ENCODE measurements around the gene PRR12.
A peak's percentile ranks its signal among the peaks of the same experiment; 100 is the strongest.

The PRR12 gene

DNA sequence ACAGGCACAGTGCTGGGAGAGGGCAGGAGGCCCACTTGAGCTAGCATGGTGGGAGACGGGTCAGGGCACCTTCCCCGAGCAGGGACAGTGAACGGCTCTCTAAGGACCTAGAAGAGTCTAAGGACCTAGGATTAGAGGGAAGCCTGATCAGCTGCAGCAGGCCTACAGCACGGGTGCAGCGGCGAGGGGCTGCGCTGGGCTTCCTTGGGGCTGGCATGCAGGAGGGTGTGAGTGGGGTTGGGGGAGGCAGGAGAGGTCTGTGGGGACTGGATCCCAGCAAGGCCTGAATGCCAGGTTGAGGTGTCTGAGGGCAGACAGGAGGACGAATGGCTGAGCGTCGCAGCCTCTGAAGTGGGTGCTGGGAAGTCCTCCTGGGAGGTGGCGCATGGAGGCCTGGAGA is 54.6 kb downstream of the PRR12 start:
- no peak overlapping the region for H3K4me3 ChIP-seq (ENCODE audit: low read length)
- peaks cover 44% of the 10 kb centered on the region for H3K36me3 ChIP-seq (ENCODE audit: insufficient read depth, low read depth, low read length)
- no peaks in the 10 kb centered on the region for H3K27me3 ChIP-seq (ENCODE audit: insufficient read depth, low read length)
- H3K9ac ChIP-seq (ENCODE audit: low read depth, low read length), result no peak overlapping the region
- H3K4me1 ChIP-seq (ENCODE audit: insufficient read depth, low read length), result peaks cover 12% of the 10 kb centered on the region
- no peaks in the 10 kb centered on the region for H3K9me3 ChIP-seq (ENCODE audit: insufficient read depth, low read depth, low read length)
- H3K27ac ChIP-seq (ENCODE audit: low read length), result no peak overlapping the region

GRCh38 chr19:49645995-49646394 is 55.0 kb downstream of the PRR12 start:
- no peak overlapping the region for H3K27ac ChIP-seq (ENCODE audit: low read length)
- no peak overlapping the region for H3K4me3 ChIP-seq (ENCODE audit: low read length)
- no peaks in the 10 kb centered on the region for H3K9me3 ChIP-seq (ENCODE audit: insufficient read depth, low read depth, low read length)
- H3K36me3 ChIP-seq (ENCODE audit: insufficient read depth, low read depth, low read length), result peaks cover 44% of the 10 kb centered on the region
- H3K4me1 ChIP-seq (ENCODE audit: insufficient read depth, low read length), result peaks cover 12% of the 10 kb centered on the region
- H3K9ac ChIP-seq (ENCODE audit: low read depth, low read length), result no peak overlapping the region
- H3K27me3 ChIP-seq (ENCODE audit: insufficient read depth, low read length), result no peaks in the 10 kb centered on the region

- H3K4me3 ChIP-seq (ENCODE audit: low read length), result no peak overlapping the region
- H3K27ac ChIP-seq (ENCODE audit: low read length), result no peak overlapping the region
- no peaks in the 10 kb centered on the region for H3K9me3 ChIP-seq (ENCODE audit: insufficient read depth, low read depth, low read length)
- no peak overlapping the region for H3K9ac ChIP-seq (ENCODE audit: low read depth, low read length)
- H3K36me3 ChIP-seq (ENCODE audit: insufficient read depth, low read depth, low read length), result peaks cover 44% of the 10 kb centered on the region
- H3K27me3 ChIP-seq (ENCODE audit: insufficient read depth, low read length), result no peaks in the 10 kb centered on the region
- H3K4me1 ChIP-seq (ENCODE audit: insufficient read depth, low read length), result peaks cover 7% of the 10 kb centered on the region
These were observed 55.6 kb downstream of the PRR12 start for GRCh38 chr19:49646586-49646985.

DNA sequence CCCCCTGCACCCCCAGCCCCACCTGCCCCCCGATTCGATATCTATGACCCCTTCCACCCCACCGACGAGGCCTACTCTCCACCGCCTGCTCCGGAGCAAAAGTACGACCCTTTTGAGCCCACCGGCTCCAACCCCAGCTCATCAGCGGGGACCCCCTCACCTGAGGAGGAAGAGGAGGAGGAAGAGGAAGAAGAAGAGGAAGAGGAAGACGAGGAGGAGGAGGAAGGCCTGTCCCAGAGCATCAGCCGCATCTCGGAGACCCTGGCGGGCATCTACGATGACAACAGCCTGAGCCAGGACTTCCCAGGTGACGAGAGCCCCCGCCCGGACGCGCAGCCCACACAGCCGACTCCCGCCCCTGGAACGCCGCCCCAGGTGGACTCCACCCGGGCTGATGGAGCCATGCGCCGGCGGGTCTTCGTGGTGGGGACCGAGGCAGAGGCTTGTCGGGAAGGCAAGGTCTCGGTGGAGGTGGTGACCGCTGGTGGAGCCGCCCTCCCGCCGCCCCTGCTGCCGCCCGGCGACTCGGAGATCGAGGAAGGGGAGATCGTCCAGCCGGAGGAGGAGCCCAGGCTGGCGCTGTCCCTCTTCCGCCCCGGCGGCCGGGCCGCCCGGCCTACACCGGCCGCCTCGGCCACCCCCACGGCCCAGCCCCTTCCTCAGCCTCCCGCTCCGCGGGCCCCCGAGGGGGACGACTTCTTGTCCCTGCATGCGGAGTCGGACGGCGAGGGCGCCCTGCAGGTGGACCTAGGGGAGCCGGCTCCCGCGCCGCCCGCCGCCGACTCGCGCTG is 60.2 kb downstream of the PRR12 start:
- Histone ChIP-seq H3K36me3 (ENCODE audit: insufficient read depth, low read depth, low read length) (peaks cover 76% of the 10 kb centered on the region), H3K4me1 (ENCODE audit: insufficient read depth, low read length) (no peaks in the 10 kb centered on the region), H3K9me3 (ENCODE audit: insufficient read depth, low read depth, low read length) (no peaks in the 10 kb centered on the region), H3K27ac (ENCODE audit: low read length) (no peak overlapping the region), H3K9ac (ENCODE audit: low read depth, low read length) (no peak overlapping the region), H3K27me3 (ENCODE audit: insufficient read depth, low read length) (no peaks in the 10 kb centered on the region), H3K4me3 (ENCODE audit: low read length) (no peak overlapping the region)

DNA sequence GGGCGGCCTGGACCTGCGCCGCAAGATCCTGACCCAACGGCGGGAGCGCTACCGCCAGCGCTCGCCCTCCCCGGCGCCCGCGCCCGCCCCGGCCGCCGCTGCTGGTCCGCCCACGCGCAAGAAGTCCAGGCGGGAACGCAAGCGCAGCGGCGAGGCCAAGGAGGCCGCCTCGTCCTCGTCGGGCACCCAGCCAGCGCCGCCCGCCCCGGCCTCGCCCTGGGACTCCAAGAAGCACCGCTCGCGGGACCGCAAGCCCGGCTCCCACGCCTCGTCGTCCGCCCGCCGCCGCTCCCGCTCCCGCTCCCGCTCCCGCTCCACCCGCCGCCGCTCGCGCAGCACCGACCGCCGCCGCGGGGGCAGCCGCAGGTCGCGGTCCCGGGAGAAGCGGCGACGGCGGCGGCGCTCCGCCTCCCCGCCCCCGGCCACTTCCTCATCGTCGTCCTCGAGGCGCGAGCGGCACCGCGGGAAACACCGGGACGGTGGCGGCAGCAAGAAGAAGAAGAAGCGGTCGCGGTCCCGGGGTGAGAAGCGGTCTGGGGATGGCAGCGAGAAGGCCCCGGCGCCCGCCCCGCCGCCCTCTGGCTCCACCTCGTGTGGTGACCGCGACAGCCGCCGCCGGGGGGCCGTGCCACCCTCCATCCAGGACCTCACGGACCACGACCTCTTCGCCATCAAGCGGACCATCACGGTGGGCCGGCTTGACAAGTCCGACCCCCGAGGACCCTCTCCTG is 61.0 kb downstream of the PRR12 start:
- Histone ChIP-seq H3K9me3 (ENCODE audit: insufficient read depth, low read depth, low read length) (no peaks in the 10 kb centered on the region), H3K9ac (ENCODE audit: low read depth, low read length) (no peak overlapping the region), H3K27me3 (ENCODE audit: insufficient read depth, low read length) (no peaks in the 10 kb centered on the region), H3K4me3 (ENCODE audit: low read length) (no peak overlapping the region), H3K36me3 (ENCODE audit: insufficient read depth, low read depth, low read length) (peaks cover 77% of the 10 kb centered on the region), H3K27ac (ENCODE audit: low read length) (no peak overlapping the region), H3K4me1 (ENCODE audit: insufficient read depth, low read length) (no peaks in the 10 kb centered on the region)

DNA sequence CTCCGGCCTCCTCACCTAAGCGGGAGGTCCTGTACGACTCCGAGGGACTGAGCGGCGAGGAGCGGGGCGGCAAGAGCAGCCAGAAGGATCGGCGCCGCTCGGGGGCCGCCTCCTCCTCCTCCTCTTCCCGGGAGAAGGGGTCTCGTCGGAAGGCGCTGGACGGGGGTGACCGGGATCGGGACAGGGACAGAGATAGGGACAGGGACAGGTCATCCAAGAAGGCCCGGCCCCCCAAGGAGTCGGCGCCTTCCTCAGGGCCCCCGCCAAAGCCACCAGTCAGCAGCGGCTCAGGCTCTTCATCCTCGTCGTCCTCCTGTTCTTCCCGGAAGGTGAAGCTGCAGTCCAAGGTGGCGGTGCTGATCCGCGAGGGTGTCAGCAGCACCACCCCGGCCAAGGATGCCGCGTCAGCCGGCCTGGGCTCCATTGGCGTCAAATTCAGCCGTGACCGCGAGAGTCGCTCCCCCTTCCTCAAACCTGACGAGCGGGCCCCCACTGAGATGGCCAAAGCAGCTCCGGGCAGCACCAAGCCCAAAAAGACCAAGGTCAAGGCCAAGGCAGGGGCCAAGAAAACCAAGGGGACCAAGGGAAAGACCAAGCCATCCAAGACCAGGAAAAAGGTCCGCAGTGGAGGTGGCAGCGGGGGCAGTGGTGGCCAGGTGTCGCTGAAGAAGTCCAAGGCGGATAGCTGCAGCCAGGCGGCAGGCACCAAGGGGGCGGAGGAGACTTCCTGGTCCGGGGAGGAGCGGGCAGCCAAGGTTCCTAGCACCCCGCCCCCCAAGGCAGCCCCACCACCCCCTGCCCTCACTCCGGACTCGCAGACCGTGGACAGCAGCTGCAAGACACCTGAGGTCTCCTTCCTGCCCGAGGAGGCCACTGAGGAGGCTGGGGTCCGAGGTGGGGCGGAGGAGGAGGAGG is 61.8 kb downstream of the PRR12 start:
- Histone ChIP-seq H3K27ac (ENCODE audit: low read length) (no peak overlapping the region), H3K9ac (ENCODE audit: low read depth, low read length) (no peak overlapping the region), H3K4me1 (ENCODE audit: insufficient read depth, low read length) (no peaks in the 10 kb centered on the region), H3K27me3 (ENCODE audit: insufficient read depth, low read length) (no peaks in the 10 kb centered on the region), H3K36me3 (ENCODE audit: insufficient read depth, low read depth, low read length) (peaks cover 77% of the 10 kb centered on the region), H3K9me3 (ENCODE audit: insufficient read depth, low read depth, low read length) (no peaks in the 10 kb centered on the region), H3K4me3 (ENCODE audit: low read length) (no peak overlapping the region)

- Histone ChIP-seq H3K27me3 (ENCODE audit: insufficient read depth, low read length) (no peaks in the 10 kb centered on the region), H3K9ac (ENCODE audit: low read depth, low read length) (no peak overlapping the region), H3K36me3 (ENCODE audit: insufficient read depth, low read depth, low read length) (peaks cover 78% of the 10 kb centered on the region), H3K9me3 (ENCODE audit: insufficient read depth, low read depth, low read length) (no peaks in the 10 kb centered on the region), H3K27ac (ENCODE audit: low read length) (no peak overlapping the region), H3K4me1 (ENCODE audit: insufficient read depth, low read length) (no peaks in the 10 kb centered on the region), H3K4me3 (ENCODE audit: low read length) (no peak overlapping the region)
These were observed 62.5 kb downstream of the PRR12 start for GRCh38 chr19:49653466-49653806.

DNA sequence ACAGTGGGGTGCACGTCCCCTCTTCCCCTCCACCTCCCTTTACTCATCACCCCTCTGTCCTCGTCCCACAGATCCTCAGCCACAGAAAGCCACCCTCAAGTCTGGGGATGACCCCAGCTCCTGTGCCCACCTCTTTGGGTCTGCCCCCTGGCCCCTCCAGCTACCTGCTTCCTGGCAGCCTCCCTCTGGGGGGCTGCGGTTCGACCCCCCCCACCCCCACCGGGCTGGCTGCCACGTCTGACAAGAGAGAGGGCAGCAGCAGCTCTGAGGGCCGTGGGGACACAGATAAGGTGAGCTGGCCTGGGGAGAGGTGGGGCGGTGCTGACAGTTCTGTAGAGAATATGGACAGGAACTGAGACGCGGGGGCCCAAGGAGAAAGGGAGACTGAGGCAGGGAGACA is 63.6 kb downstream of the PRR12 start:
- Histone ChIP-seq H3K4me1 (ENCODE audit: insufficient read depth, low read length) (no peaks in the 10 kb centered on the region), H3K9me3 (ENCODE audit: insufficient read depth, low read depth, low read length) (no peaks in the 10 kb centered on the region), H3K9ac (ENCODE audit: low read depth, low read length) (no peak overlapping the region), H3K4me3 (ENCODE audit: low read length) (no peak overlapping the region), H3K36me3 (ENCODE audit: insufficient read depth, low read depth, low read length) (peaks cover 82% of the 10 kb centered on the region), H3K27ac (ENCODE audit: low read length) (no peak overlapping the region), H3K27me3 (ENCODE audit: insufficient read depth, low read length) (no peaks in the 10 kb centered on the region)

DNA sequence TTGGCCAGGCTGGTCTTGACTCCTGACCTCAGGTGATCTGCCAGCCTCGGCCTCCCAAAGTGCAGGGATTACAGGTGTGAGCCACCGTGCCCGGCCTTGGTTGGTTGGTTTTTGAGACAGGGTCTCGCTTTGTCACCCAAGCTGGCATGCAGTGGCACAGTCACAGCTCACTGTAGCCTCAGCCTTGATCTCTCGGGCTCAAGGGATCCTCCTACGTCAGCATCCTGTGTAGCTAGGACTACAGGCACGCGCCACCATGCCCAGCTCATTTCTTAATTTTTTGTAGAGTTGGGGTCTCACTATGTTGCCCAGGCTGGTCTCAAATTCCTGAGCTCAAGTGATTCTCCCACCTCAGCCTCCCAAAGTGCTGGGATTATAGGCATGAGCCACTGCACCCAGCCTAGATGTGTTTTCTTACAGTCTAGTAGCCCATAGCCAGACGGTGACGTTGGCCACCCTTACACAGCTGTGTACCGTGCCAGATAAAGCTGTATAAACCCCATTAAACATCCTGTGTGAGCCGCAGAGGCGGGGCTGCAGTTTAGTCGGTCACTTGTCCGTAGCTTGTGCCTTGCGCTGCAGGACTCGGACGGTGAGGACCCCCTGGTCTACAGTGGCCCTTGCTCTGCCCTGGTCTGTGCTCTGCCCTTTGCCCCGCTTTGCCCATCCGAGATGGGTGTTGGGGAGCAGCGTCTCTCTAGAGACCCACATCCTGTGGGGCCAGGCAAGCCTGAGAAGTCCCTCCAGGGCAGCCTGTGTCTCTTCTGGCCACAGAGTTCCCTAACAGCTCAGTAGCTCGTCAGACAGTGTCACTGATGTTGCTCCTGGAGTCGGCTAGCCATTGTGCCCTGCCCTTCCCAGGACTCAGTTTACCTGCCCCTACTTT is 64.8 kb downstream of the PRR12 start:
- no peak overlapping the region for H3K4me3 ChIP-seq (ENCODE audit: low read length)
- no peak overlapping the region for H3K27ac ChIP-seq (ENCODE audit: low read length)
- no peaks in the 10 kb centered on the region for H3K27me3 ChIP-seq (ENCODE audit: insufficient read depth, low read length)
- no peaks in the 10 kb centered on the region for H3K4me1 ChIP-seq (ENCODE audit: insufficient read depth, low read length)
- H3K9me3 ChIP-seq (ENCODE audit: insufficient read depth, low read depth, low read length), result peaks cover 10% of the 10 kb centered on the region
- H3K9ac ChIP-seq (ENCODE audit: low read depth, low read length), result no peak overlapping the region
- peaks cover 83% of the 10 kb centered on the region for H3K36me3 ChIP-seq (ENCODE audit: insufficient read depth, low read depth, low read length)

- H3K4me1 ChIP-seq (ENCODE audit: insufficient read depth, low read length), result no peaks in the 10 kb centered on the region
- peaks cover 10% of the 10 kb centered on the region for H3K9me3 ChIP-seq (ENCODE audit: insufficient read depth, low read depth, low read length)
- peaks cover 91% of the 10 kb centered on the region for H3K36me3 ChIP-seq (ENCODE audit: insufficient read depth, low read depth, low read length)
- H3K27me3 ChIP-seq (ENCODE audit: insufficient read depth, low read length), result no peaks in the 10 kb centered on the region
- H3K4me3 ChIP-seq (ENCODE audit: low read length), result no peak overlapping the region
- peak overlapping the region; percentile 67 for H3K9ac ChIP-seq (ENCODE audit: low read depth, low read length)
- H3K27ac ChIP-seq (ENCODE audit: low read length), result no peak overlapping the region
These were observed 65.6 kb downstream of the PRR12 start for GRCh38 chr19:49656456-49657109.

All from iPS-20b (cell line).